Epithelial cell of proximal tubule (primary cell): ENCODE results near the gene CYB5D1. TPM values are rescaled to one million over a fixed set of nuclear protein-coding genes. Genes with fewer than 3 reads are reported as not detected.

Experiments
- DNase-seq: peaks from one replicate; pipeline ENCODE4 v3.0.0-alpha.2; 2011; ENCODE audit warnings: low read depth
- H3K4me3 ChIP-seq: 2 replicates; pipeline ENCODE4 v1.5.1; 2011; ENCODE audit warnings: low read depth, mild to moderate bottlenecking, low read length
- total RNA-seq: library from RNA; depleted of rRNA; stranded (reverse); fragments of >200 nt; gene quantifications from 2 replicates; pipeline ENCODE4 v1.2.3, GENCODE V29; 2015
- TF ChIP-seq, protein P1 (sequence below): conservative IDR thresholded peaks from 2 replicates; pipeline ENCODE4 v1.5.1; 2012; ENCODE audit warnings: low read depth, mild to moderate bottlenecking, low read length

The CYB5D1 gene
- total RNA-seq, 1 donor from 2014 or later, result 5.1 TPM

DNA sequence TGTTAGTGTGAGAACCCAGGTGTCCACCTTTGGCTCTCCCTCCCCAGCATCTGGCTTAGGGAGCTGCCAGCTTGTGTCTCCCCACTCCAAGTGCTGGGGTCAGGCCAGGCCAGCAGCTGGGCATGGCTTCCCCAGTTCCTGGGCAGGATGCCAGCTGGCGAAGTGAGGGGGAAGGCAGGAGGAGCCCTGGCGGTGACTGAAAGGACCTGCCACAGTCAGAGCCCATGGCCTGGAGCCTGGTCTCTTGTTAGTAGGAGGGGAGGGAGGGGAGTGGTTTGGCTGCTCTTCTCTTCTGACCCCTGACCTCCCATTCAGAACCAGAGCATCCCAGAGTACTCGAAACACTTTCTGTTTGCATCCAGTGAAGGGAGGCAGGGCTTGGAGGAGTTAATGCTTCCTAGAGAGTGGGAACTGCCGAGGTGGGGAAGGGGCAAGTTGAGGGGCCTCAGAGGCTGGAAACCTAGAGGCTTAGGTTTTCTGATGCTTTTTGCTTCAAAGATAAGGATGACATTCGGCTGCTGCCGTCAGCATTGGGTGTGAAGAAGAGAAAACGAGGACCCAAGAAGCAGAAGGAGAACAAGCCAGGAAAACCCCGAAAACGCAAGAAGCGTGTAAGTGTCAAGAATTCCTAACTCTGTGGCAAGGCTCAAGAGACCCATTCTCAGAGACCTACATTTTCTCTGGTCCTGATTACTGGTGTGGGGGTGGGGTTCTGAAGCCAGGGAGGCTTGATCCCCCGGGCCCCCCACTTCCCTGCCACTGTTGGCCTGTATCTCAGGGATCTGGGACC is 31.6 kb downstream of the CYB5D1 start:
- no peak overlapping the region for H3K4me3 ChIP-seq
- TF ChIP-seq, protein P1, sequence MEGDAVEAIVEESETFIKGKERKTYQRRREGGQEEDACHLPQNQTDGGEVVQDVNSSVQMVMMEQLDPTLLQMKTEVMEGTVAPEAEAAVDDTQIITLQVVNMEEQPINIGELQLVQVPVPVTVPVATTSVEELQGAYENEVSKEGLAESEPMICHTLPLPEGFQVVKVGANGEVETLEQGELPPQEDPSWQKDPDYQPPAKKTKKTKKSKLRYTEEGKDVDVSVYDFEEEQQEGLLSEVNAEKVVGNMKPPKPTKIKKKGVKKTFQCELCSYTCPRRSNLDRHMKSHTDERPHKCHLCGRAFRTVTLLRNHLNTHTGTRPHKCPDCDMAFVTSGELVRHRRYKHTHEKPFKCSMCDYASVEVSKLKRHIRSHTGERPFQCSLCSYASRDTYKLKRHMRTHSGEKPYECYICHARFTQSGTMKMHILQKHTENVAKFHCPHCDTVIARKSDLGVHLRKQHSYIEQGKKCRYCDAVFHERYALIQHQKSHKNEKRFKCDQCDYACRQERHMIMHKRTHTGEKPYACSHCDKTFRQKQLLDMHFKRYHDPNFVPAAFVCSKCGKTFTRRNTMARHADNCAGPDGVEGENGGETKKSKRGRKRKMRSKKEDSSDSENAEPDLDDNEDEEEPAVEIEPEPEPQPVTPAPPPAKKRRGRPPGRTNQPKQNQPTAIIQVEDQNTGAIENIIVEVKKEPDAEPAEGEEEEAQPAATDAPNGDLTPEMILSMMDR, result peak; percentile 52

DNA sequence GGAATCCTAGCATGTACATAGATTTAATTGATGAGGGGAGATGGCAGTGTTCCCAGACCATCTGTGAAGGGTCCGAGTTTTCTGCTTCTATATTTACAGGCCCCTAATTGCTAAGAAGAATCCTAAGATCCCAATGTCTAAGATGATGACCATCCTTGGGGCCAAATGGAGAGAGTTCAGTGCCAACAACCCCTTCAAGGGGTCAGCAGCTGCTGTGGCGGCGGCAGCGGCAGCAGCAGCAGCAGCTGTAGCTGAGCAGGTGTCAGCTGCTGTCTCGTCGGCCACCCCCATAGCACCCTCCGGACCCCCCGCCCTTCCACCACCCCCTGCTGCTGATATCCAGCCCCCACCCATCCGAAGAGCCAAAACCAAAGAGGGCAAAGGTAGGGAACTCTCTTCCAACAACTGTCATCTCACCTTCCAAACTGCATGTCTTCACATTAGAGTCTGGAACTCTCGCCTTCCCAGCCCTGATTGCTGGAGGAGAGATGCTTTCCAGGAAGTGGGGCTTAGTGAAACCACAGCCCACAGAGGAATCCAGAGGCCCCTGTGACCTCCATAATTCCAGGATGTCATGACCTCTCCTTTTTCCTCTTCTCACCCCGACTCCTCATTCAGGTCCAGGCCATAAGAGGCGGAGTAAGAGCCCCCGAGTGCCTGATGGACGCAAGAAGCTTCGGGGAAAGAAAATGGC is 35.5 kb downstream of the CYB5D1 start:
- TF ChIP-seq, protein P1, result no peak
- no peak overlapping the region for H3K4me3 ChIP-seq
- DNase-seq, result no peak

More for the DNA sequence above, 31.6 kb downstream of the CYB5D1 start:
- DNase-seq, result peak; percentile 46

DNA sequence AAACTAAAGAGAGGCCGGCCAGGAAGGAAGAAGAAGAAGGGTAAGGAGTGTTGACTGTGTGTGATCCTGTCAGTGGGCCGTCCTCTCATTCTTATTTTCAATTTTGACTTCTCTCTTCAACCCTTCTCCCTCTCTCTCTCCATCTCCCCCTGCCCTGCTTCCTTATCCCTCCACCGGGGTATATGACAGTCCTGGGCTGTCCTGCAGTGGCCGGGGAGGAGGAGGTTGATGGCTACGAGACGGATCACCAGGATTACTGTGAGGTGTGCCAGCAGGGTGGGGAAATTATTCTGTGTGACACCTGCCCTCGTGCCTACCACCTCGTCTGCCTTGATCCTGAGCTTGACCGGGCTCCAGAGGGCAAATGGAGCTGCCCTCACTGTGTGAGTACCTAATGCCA is 36.4 kb downstream of the CYB5D1 start:
- no peak overlapping the region for H3K4me3 ChIP-seq
- TF ChIP-seq, protein P1, result no peak
- no peak for DNase-seq

DNA sequence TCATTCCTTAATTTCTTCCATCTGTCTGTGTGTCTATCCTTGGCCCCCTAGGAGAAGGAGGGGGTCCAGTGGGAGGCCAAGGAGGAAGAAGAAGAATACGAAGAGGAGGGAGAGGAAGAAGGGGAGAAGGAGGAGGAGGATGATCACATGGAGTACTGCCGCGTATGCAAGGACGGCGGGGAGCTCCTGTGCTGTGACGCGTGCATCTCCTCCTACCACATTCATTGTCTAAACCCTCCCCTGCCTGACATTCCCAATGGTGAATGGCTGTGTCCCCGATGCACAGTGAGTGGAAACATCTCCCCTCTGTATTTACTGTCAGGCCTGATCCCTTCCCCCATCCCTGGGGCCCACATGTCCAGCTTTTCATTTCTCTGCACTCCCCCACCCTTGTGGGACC is 37.1 kb downstream of the CYB5D1 start:
- TF ChIP-seq, protein P1, result no peak
- DNase-seq, result no peak
- no peak overlapping the region for H3K4me3 ChIP-seq

GRCh38 chr17:7897090-7897489 is 39.3 kb downstream of the CYB5D1 start:
- no peak for DNase-seq

GRCh38 chr17:7897773-7898172 is 40.0 kb downstream of the CYB5D1 start:
- no peak for DNase-seq
- TF ChIP-seq, protein P1, result peak; percentile 66
- H3K4me3 ChIP-seq, result no peak overlapping the region

More at GRCh38 chr17:7897090-7897489, 39.3 kb downstream of the CYB5D1 start:
- H3K4me3 ChIP-seq, result no peak overlapping the region
- TF ChIP-seq, protein P1, result no peak
